Nephron (organoid): ENCODE measurements around the gene ZMIZ1.
A peak's percentile ranks its signal among the peaks of the same experiment; 100 is the strongest.

ENCODE experiments used
- H3K27ac Mint-ChIP-seq, 3 experiments: 2 replicates each; pipeline ENCODE4 v1.8.0; 2020; ENCODE audit warnings: mixed read lengths in 3 of 3, mild to moderate bottlenecking in 2 of 3, moderate library complexity in 1 of 3
- H3K27me3 Mint-ChIP-seq: 2 replicates; pipeline ENCODE4 v1.8.0; 2021; ENCODE audit warnings: low read depth, mild to moderate bottlenecking, moderate library complexity, mixed read lengths
- H3K36me3 Mint-ChIP-seq: 2 replicates; pipeline ENCODE4 v1.8.0; 2020; ENCODE audit warnings: low read depth, mixed read lengths
- H3K4me1 Mint-ChIP-seq: 2 replicates; pipeline ENCODE4 v1.8.0; 2020; ENCODE audit warnings: mixed read lengths
- H3K4me3 Mint-ChIP-seq, 3 experiments: 2 replicates each; pipeline ENCODE4 v1.8.0; 2020; ENCODE audit warnings: mild to moderate bottlenecking in 3 of 3, mixed read lengths in 3 of 3, moderate library complexity in 2 of 3
- H3K9me3 Mint-ChIP-seq: 2 replicates; pipeline ENCODE4 v1.8.0; 2020; ENCODE audit warnings: mixed read lengths
- TF ChIP-seq, protein P1 (sequence below), 3 experiments: fragments of 200-600 bp; sonication (generic); IDR thresholded peaks; one replicate each; pipeline ENCODE4 v1.5.0; 2021; ENCODE audit warnings: antibody characterized with exemption in 3 of 3; ENCODE audit not compliant: unreplicated experiment in 3 of 3

ZMIZ1 gene

DNA sequence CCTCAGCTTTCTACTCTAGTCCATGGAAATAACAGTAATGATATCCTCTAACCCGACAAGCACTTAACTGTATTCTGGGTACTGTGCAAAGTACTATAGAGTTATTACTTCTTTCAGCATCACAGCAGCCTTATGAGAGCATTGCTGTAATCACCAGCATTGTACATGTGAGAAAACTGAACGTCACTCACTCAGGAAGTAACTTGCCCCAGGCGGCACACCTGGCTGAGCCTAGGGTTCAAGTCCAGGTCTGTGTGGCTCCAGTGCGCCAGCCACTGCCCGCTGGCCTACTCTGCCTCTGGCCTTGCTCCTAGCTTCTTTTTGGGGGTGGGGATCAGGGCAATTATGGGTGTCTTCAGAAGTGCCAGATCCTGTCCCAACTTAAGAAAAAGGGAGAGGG lies 50.5 kb downstream of the ZMIZ1 start:
- Mint-ChIP-seq H3K27me3 (no peaks in the 10 kb centered on the region), H3K4me3 (no peak overlapping the region), H3K36me3 (peaks cover 36% of the 10 kb centered on the region), H3K9me3 (no peaks in the 10 kb centered on the region), H3K27ac (peak overlapping the region in 2 of 3 experiments; percentile 33 to 66), H3K4me1 (peaks cover 64% of the 10 kb centered on the region)
- TF ChIP-seq, protein P1, sequence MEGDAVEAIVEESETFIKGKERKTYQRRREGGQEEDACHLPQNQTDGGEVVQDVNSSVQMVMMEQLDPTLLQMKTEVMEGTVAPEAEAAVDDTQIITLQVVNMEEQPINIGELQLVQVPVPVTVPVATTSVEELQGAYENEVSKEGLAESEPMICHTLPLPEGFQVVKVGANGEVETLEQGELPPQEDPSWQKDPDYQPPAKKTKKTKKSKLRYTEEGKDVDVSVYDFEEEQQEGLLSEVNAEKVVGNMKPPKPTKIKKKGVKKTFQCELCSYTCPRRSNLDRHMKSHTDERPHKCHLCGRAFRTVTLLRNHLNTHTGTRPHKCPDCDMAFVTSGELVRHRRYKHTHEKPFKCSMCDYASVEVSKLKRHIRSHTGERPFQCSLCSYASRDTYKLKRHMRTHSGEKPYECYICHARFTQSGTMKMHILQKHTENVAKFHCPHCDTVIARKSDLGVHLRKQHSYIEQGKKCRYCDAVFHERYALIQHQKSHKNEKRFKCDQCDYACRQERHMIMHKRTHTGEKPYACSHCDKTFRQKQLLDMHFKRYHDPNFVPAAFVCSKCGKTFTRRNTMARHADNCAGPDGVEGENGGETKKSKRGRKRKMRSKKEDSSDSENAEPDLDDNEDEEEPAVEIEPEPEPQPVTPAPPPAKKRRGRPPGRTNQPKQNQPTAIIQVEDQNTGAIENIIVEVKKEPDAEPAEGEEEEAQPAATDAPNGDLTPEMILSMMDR (IDR thresholded peaks at IDR 0.05; ENCODE audit: unreplicated experiment in 3 of 3): no peak

DNA sequence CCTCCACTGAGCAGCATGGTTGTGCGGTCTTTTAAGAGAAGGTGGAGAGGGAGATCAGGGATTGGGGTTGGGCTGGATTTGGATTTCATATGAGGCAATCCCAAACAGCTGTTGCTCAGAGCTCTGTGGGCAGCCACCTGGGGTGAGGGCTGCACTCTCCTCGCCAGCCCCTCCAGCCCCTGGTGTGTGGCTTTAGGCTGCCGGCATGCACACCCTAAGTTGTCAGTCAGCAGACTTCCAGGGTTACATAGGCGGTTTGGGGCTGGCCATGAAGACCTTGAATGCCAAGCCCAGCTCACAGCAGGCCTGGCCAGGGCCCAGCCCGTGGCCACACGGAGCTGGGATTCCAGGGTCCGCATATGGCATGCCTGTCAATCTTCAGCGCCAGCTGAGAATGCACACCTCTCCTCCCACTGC lies 54.8 kb downstream of the ZMIZ1 start:
- Mint-ChIP-seq H3K4me1 (peaks cover 43% of the 10 kb centered on the region), H3K27me3 (no peaks in the 10 kb centered on the region), H3K27ac (peak overlapping the region in 2 of 3 experiments; percentile 14 to 38), H3K36me3 (peaks cover 45% of the 10 kb centered on the region), H3K9me3 (no peaks in the 10 kb centered on the region), H3K4me3 (no peak overlapping the region)
- TF ChIP-seq, protein P1 (IDR thresholded peaks at IDR 0.05; ENCODE audit: unreplicated experiment in 3 of 3): no peak

DNA sequence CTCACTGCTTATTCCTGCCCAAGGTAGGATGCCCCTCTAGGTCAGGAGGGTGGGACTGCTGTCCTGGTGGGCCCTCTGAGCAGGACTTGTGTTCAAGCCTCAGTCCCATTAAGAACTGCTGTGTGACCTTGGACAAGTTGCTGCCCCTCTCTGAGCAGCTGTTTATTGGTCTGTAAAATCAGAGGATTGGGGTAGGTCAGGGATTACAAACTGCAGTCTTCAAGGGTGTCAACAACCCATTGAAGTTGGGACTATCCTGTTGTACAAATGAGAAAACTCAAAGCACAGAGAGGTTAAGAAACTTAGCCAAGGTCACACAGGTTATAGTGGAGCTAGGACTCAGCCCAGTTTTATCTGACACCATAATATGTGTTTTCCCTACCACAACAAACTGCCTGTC lies 55.3 kb downstream of the ZMIZ1 start:
- H3K4me1 Mint-ChIP-seq: peaks cover 46% of the 10 kb centered on the region
- no peak overlapping the region for H3K4me3 Mint-ChIP-seq
- no peaks in the 10 kb centered on the region for H3K27me3 Mint-ChIP-seq
- H3K9me3 Mint-ChIP-seq: no peaks in the 10 kb centered on the region
- TF ChIP-seq, protein P1 (IDR thresholded peaks at IDR 0.05; ENCODE audit: unreplicated experiment in 3 of 3): no peak
- peaks cover 45% of the 10 kb centered on the region for H3K36me3 Mint-ChIP-seq
- no peak overlapping the region for H3K27ac Mint-ChIP-seq

DNA sequence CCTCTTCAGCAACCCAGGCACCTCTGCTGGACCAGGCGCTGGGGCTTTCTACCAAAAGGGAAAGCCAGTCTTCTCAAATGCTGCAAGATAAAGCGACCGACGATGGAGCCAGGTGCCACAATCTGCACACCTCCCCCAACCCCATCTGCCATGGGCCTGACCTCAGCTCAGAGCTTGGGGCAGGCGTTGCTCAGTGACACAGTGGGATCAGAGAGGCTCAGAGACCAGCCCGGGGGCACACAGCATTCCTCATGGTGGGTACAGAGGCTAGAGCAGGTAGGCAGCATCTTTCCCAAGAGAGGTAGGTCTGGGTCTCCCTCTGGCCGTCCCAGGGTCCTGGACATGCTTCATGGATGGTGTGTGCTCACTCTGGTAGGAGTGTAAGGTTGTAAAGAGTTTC lies 56.3 kb downstream of the ZMIZ1 start:
- H3K36me3 Mint-ChIP-seq: peaks cover 36% of the 10 kb centered on the region
- no peaks in the 10 kb centered on the region for H3K27me3 Mint-ChIP-seq
- no peaks in the 10 kb centered on the region for H3K9me3 Mint-ChIP-seq
- TF ChIP-seq, protein P1 (IDR thresholded peaks at IDR 0.05; ENCODE audit: unreplicated experiment in 3 of 3): no peak
- H3K4me1 Mint-ChIP-seq: peaks cover 48% of the 10 kb centered on the region
- H3K4me3 Mint-ChIP-seq: no peak overlapping the region
- no peak overlapping the region for H3K27ac Mint-ChIP-seq

DNA sequence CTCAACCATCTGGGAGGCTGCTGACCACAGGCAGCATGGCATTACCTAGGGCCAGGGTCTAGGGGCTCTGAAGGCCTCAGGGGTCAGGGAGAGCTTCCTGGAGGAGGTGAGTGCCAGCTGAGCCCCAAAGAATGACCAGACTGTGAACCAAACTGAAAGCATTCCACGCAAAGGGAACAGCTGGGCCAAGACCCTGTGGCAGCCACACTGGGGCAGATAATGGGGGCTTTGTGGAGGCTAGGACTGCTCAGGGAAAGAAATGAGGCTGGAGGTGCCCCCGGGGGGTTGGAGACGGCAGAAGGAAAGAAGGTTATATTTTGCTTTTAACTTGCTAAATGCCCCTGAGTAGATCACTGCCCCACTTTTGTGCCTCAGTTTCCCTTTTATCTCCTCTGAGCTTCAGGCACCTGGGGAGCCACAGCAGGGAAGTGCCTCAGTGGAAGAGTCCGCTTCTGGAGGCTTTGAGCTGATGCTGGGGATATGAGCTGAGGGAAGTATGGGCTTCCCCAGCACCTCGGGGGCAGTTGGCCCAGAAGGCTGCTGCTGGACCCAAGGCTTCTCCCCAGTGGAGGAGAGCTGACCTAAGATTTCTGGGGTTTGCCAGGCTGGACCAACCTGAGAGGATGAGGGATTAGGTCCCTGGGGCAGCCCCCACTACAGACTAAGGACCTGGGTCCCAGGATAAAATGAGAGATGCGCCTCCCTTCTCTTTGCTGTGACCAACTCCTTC lies 57.8 kb downstream of the ZMIZ1 start:
- TF ChIP-seq, protein P1 (IDR thresholded peaks at IDR 0.05; ENCODE audit: unreplicated experiment in 3 of 3): no peak
- Mint-ChIP-seq H3K4me3 (no peak overlapping the region), H3K36me3 (peaks cover 30% of the 10 kb centered on the region), H3K27me3 (no peaks in the 10 kb centered on the region), H3K9me3 (no peaks in the 10 kb centered on the region), H3K4me1 (peaks cover 61% of the 10 kb centered on the region), H3K27ac (no peak overlapping the region)
